ENCODE measurements around the gene MROH2A. TPM values are rescaled to one million over a fixed set of nuclear protein-coding genes. Genes with fewer than 3 reads are reported as not detected.

The MROH2A gene
- polyA plus RNA-seq, 4 donors = 0.09 to 0.18 (median 0.16) TPM; not detected in 1

GRCh38 chr2:233764264-233764663 is 13.9 kb upstream of the MROH2A start:
- no peak for DNase-seq (ENCODE audit: low read depth in 4 of 4, low spot score in 2 of 4)

DNA sequence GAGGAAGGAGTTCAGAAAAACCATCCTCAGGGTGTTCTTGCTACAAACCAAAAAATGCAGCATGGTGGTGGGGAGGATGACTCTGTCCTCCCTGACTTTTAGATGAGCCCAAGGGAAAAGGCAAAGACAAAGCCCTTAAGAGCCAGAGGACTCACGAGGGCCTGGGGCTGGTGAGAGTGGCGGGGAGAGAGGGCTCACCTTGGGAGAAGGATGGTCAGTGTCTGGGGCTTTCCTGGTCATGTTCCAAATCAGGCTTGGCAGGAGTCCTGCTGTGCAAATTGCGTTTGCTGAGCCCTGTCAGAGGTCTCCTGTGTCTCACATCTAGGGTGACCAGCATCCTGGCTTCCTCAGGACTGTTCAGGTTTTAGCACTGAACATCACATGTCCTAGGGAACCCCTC is 13.4 kb upstream of the MROH2A start:
- DNase-seq (ENCODE audit: low read depth in 4 of 4, low spot score in 2 of 4) = no peak

DNA sequence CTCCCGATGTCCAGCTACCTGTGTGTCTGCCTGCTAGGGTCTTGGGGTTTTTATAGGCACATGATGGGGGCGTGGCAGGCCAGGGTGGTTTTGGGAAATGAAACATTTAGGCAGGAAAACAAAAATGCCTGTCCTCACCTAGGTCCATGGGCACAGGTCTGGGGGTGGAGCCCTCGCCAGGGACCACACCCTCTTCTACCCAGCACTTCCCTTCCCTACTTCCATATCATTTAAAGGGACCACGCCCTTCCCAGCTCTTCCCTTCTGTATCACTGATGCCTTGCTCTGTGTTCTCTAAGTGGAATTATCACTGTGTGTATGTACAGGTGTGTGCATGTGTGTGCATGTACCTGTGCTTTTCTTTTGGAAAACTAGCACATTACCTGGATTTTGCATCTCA is 11.7 kb upstream of the MROH2A start:
- DNase-seq (ENCODE audit: low read depth in 4 of 4, low spot score in 2 of 4) = no peak

- no peak for DNase-seq (ENCODE audit: low read depth in 4 of 4, low spot score in 2 of 4)
These were observed 10.1 kb upstream of the MROH2A start for GRCh38 chr2:233768076-233768475.

- DNase-seq (ENCODE audit: low read depth in 4 of 4, low spot score in 2 of 4) = no peak
These were observed 8.9 kb upstream of the MROH2A start for GRCh38 chr2:233769260-233769659.

DNA sequence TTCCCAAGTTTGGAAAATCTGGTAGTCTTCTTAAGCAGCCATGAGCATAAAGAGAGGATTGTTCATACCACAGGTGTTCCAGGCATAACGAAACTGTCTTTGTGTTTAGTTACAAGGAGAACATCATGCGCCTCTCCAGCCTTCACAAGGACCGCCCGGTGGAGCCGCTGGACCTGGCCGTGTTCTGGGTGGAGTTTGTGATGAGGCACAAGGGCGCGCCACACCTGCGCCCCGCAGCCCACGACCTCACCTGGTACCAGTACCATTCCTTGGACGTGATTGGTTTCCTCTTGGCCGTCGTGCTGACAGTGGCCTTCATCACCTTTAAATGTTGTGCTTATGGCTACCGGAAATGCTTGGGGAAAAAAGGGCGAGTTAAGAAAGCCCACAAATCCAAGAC is 6.0 kb upstream of the MROH2A start:
- DNase-seq (ENCODE audit: low read depth in 4 of 4, low spot score in 2 of 4) = no peak

DNA sequence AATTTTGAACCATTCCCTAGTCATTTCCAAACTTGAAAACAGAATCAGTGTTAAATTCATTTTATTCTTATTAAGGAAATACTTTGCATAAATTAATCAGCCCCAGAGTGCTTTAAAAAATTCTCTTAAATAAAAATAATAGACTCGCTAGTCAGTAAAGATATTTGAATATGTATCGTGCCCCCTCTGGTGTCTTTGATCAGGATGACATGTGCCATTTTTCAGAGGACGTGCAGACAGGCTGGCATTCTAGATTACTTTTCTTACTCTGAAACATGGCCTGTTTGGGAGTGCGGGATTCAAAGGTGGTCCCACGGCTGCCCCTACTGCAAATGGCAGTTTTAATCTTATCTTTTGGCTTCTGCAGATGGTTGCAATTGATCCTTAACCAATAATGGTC is 5.5 kb upstream of the MROH2A start:
- DNase-seq (ENCODE audit: low read depth in 4 of 4, low spot score in 2 of 4) = no peak

DNA sequence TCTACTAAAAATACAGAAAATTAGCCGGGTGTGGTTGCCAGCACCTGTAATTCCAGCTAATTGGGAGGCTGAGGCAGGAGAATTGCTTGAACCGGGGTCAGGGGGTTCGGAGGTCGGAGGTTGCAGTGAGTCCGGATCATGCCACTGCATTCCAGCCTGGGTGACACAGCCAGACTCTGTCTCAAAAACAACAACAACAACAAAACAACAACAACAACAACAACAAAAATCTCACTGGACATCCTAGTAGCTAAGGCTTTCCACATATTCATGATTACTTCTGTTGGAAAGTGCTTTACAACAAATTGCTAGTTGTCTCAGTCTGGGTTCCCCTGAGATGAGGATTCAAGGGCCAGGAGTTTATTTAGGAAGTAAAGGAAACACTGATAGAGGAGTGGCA is 4.3 kb upstream of the MROH2A start:
- no peak for DNase-seq (ENCODE audit: low read depth in 4 of 4, low spot score in 2 of 4)

DNA sequence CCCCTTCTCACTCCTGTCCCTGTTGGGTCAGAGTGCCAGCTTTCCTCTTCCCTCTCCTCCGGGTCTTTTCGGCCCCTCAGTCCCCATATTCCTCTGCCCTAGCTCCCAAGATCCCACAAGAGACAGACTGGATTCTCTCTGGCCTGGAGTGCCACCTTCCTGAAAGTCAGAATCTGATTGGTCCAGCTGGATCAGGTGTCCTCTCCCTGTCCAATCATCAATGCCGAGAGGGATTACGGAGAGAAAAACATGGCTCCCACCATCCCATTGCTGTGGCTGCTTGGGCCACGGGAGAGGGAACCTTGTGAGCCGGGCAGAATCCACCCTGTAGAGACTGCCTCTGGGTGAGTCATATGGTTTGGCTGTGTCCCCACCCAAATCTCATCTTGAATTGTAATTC is 2.7 kb upstream of the MROH2A start:
- no peak for DNase-seq (ENCODE audit: low read depth in 4 of 4, low spot score in 2 of 4)

DNA sequence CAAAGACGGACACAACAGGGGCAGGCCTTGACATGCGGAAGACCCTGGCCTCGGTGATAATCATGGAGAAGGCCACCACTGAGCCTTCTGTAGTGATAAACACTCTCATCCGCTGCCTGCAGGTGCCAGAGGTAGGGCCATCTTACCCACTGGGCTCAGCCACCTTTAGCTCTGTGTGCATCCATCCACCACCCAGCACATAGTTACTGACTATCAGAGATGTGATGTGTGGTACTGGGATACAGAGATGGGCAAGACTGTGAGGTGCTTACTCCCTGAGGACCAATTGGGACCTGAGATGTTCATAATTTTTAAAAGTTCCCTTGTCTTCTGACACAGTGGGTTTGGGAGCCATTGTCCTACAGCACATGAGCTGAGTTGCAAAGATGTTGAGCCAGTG is 1.6 kb downstream of the MROH2A start:
- no peak for DNase-seq (ENCODE audit: low read depth in 4 of 4, low spot score in 2 of 4)

- no peak for DNase-seq (ENCODE audit: low read depth in 4 of 4, low spot score in 2 of 4)
These were observed 2.6 kb downstream of the MROH2A start for GRCh38 chr2:233780771-233781170.

- DNase-seq (ENCODE audit: low read depth in 4 of 4, low spot score in 2 of 4) = no peak
These were observed 11.4 kb downstream of the MROH2A start for GRCh38 chr2:233789554-233789953.

- DNase-seq (ENCODE audit: low read depth in 4 of 4, low spot score in 2 of 4) = no peak
These were observed 13.2 kb downstream of the MROH2A start for GRCh38 chr2:233791151-233791882.

GRCh38 chr2:233791883-233792329 is 13.8 kb downstream of the MROH2A start:
- DNase-seq (ENCODE audit: low read depth in 4 of 4, low spot score in 2 of 4) = no peak

- no peak for DNase-seq (ENCODE audit: low read depth in 4 of 4, low spot score in 2 of 4)
These were observed 14.6 kb downstream of the MROH2A start for GRCh38 chr2:233792720-233793119.

- no peak for DNase-seq (ENCODE audit: low read depth in 4 of 4, low spot score in 2 of 4)
These were observed 15.5 kb downstream of the MROH2A start for GRCh38 chr2:233793465-233794127.

GRCh38 chr2:233794128-233794658 is 16.1 kb downstream of the MROH2A start:
- no peak for DNase-seq (ENCODE audit: low read depth in 4 of 4, low spot score in 2 of 4)

DNA sequence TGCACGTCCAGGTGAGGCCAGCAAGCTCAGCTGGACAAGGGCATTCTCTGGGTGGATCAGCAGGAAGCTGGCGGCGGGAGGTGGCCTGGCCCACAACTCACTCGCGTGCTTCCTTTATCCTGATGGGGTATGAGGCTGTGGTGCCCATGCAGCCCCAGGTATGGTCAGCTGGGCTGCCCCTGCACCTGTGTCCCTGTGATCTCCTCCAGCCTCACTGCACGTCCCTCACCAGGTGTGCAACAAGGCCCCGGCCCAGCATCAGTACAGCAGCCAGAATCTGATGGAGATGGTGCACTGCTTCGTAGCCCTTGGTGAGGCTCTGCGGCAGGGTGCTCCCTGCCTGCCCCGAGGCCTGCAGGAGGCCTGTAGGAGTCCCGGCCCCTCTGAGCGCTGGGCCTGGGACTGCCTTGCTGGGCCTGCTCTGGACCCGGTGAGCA is 17.6 kb downstream of the MROH2A start:
- DNase-seq (ENCODE audit: low read depth in 4 of 4, low spot score in 2 of 4) = no peak

DNA sequence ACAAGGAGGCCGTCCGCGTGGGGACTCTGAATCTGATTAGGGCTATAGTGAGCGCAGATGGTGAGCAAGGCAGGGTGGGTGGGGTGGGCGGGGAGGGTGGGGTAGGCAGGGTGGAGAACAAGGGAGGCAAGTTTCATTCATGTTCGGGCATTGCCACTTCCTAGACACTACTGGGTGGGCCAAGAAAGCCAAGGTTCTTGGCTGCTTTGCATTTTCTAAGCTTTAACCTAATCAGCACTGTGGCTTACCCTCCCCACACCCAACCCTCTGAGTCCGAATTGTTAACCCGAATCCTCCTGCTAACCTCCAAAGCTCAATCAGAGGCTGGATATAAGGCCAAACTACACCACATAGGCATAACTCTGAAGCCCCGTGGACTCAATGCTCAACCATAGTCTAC is 18.1 kb downstream of the MROH2A start:
- no peak for DNase-seq (ENCODE audit: low read depth in 4 of 4, low spot score in 2 of 4)

DNA sequence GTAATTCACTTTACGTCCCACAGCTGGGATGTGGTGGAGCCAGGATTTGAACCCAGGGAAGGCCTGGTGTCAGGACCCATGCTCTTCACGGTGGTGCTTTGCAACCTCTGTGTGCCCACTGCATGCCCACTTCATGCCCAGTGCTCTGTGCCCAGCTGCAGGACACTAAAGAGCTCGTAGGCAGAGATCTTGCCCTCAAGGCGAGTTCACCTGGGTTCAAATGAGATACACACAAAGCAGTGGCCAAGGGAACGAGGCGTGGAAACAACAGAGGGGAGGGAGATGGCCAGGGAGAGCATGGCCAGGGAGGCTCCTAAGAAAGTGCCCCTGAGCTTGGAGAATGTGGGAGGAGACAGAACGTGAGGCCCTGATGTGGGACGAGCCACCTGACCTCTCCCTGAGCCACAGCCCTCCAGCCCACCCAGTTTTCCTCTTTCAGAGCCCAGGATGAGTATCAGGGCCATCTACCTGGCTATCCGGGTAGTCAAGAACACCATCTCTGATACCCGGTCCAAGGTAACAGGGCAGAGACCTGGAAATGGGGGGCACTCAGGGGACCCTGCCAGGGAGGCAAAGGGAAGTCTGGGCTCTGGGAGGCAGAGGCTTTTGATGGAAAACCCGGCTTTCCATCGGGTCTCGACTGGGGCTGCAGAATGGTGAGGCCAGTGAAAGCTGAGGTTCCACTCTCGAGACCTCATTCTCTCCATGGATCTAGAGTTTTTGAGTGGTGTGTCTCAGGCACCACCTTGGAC is 20.4 kb downstream of the MROH2A start:
- no peak for DNase-seq (ENCODE audit: low read depth in 4 of 4, low spot score in 2 of 4)

DNA sequence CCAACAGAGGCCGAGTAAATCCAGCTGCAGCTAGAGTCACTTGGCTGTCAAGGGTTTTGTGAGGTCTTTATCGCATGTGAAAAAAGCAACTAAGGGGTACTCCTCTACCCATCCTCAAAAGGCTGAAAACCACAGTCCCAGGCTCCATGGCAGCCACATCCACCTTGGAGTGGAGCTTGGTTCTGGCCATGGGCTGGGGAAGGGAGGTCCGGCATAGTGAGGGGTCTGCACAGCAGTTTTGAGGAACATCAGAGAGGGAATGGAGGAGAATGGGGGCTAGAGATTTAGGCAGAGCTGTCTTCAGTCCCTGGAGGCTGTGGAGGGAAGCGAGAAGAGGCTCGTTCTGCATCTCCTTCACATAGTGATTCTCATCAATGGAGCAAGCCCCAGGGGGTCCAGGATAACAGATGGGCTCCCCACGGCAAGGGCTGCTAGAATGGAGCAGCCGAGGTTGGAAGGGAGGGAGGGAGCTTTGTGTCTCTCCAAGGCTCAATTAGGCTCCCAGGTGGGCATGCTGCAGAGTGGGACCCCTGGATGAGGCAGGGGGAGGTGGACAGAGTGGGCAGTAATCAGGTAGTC is 21.0 kb downstream of the MROH2A start:
- no peak for DNase-seq (ENCODE audit: low read depth in 4 of 4, low spot score in 2 of 4)

Measured in left renal cortex interstitium (tissue), 4 donors.